Measurements from ENCODE around the gene FSTL5.

Gene FSTL5

GRCh38 chr4:161629694-161630441 is 533.9 kb downstream of the FSTL5 start:
- no peak overlapping the region for H3K4me3 ChIP-seq (ENCODE audit: low read length)
- no peaks in the 10 kb centered on the region for H3K36me3 ChIP-seq (ENCODE audit: insufficient read depth, low read length)
- no peaks in the 10 kb centered on the region for H3K27me3 ChIP-seq (ENCODE audit: control insufficient read depth, insufficient read depth, low read length)
- H3K4me1 ChIP-seq (ENCODE audit: control insufficient read depth, insufficient read depth, low read length): peaks cover 4% of the 10 kb centered on the region
- no peak overlapping the region for H3K9ac ChIP-seq (ENCODE audit: low read depth, low read length)
- H3K4me2 ChIP-seq (ENCODE audit: low read length): peak overlapping the region; percentile 19
- no peaks in the 10 kb centered on the region for H3K9me3 ChIP-seq (replicated peaks; ENCODE audit: low read length)

GRCh38 chr4:161604516-161605300 is 559.1 kb downstream of the FSTL5 start:
- Histone ChIP-seq H3K9ac (ENCODE audit: low read depth, low read length) (no peak overlapping the region), H3K9me3 (replicated peaks; ENCODE audit: low read length) (no peaks in the 10 kb centered on the region), H3K4me2 (ENCODE audit: low read length) (no peak overlapping the region), H3K36me3 (ENCODE audit: insufficient read depth, low read length) (no peaks in the 10 kb centered on the region), H3K27me3 (ENCODE audit: control insufficient read depth, insufficient read depth, low read length) (no peaks in the 10 kb centered on the region), H3K4me3 (ENCODE audit: low read length) (no peak overlapping the region), H3K4me1 (ENCODE audit: control insufficient read depth, insufficient read depth, low read length) (no peaks in the 10 kb centered on the region)

GRCh38 chr4:161601011-161601410 is 562.8 kb downstream of the FSTL5 start:
- Histone ChIP-seq H3K4me3 (ENCODE audit: low read length) (no peak overlapping the region), H3K9me3 (replicated peaks; ENCODE audit: low read length) (no peaks in the 10 kb centered on the region), H3K4me1 (ENCODE audit: control insufficient read depth, insufficient read depth, low read length) (no peaks in the 10 kb centered on the region), H3K27me3 (ENCODE audit: control insufficient read depth, insufficient read depth, low read length) (no peaks in the 10 kb centered on the region), H3K9ac (ENCODE audit: low read depth, low read length) (no peak overlapping the region), H3K4me2 (ENCODE audit: low read length) (no peak overlapping the region), H3K36me3 (ENCODE audit: insufficient read depth, low read length) (no peaks in the 10 kb centered on the region)

GRCh38 chr4:161595230-161595771 is 568.5 kb downstream of the FSTL5 start:
- H3K9me3 ChIP-seq (replicated peaks; ENCODE audit: low read length): no peaks in the 10 kb centered on the region
- no peaks in the 10 kb centered on the region for H3K4me1 ChIP-seq (ENCODE audit: control insufficient read depth, insufficient read depth, low read length)
- no peak overlapping the region for H3K9ac ChIP-seq (ENCODE audit: low read depth, low read length)
- no peak overlapping the region for H3K4me3 ChIP-seq (ENCODE audit: low read length)
- no peak overlapping the region for H3K4me2 ChIP-seq (ENCODE audit: low read length)
- no peaks in the 10 kb centered on the region for H3K36me3 ChIP-seq (ENCODE audit: insufficient read depth, low read length)
- H3K27me3 ChIP-seq (ENCODE audit: control insufficient read depth, insufficient read depth, low read length): no peaks in the 10 kb centered on the region

GRCh38 chr4:161585011-161585410 is 578.8 kb downstream of the FSTL5 start:
- Histone ChIP-seq H3K27me3 (ENCODE audit: control insufficient read depth, insufficient read depth, low read length) (no peaks in the 10 kb centered on the region), H3K9ac (ENCODE audit: low read depth, low read length) (no peak overlapping the region), H3K4me1 (ENCODE audit: control insufficient read depth, insufficient read depth, low read length) (no peaks in the 10 kb centered on the region), H3K36me3 (ENCODE audit: insufficient read depth, low read length) (no peaks in the 10 kb centered on the region), H3K4me2 (ENCODE audit: low read length) (no peak overlapping the region), H3K9me3 (replicated peaks; ENCODE audit: low read length) (no peaks in the 10 kb centered on the region), H3K4me3 (ENCODE audit: low read length) (no peak overlapping the region)

GRCh38 chr4:161583549-161583948 is 580.3 kb downstream of the FSTL5 start:
- H3K9ac ChIP-seq (ENCODE audit: low read depth, low read length): no peak overlapping the region
- no peaks in the 10 kb centered on the region for H3K27me3 ChIP-seq (ENCODE audit: control insufficient read depth, insufficient read depth, low read length)
- peaks cover 2% of the 10 kb centered on the region for H3K4me1 ChIP-seq (ENCODE audit: control insufficient read depth, insufficient read depth, low read length)
- H3K36me3 ChIP-seq (ENCODE audit: insufficient read depth, low read length): no peaks in the 10 kb centered on the region
- no peak overlapping the region for H3K4me2 ChIP-seq (ENCODE audit: low read length)
- no peak overlapping the region for H3K4me3 ChIP-seq (ENCODE audit: low read length)
- no peaks in the 10 kb centered on the region for H3K9me3 ChIP-seq (replicated peaks; ENCODE audit: low read length)

GRCh38 chr4:161581262-161582230 is 582.3 kb downstream of the FSTL5 start:
- no peak overlapping the region for H3K9ac ChIP-seq (ENCODE audit: low read depth, low read length)
- H3K4me2 ChIP-seq (ENCODE audit: low read length): no peak overlapping the region
- no peaks in the 10 kb centered on the region for H3K9me3 ChIP-seq (replicated peaks; ENCODE audit: low read length)
- H3K4me1 ChIP-seq (ENCODE audit: control insufficient read depth, insufficient read depth, low read length): peaks cover 19% of the 10 kb centered on the region
- no peak overlapping the region for H3K4me3 ChIP-seq (ENCODE audit: low read length)
- no peaks in the 10 kb centered on the region for H3K36me3 ChIP-seq (ENCODE audit: insufficient read depth, low read length)
- H3K27me3 ChIP-seq (ENCODE audit: control insufficient read depth, insufficient read depth, low read length): no peaks in the 10 kb centered on the region

- peak overlapping the region; percentile 77 for H3K4me2 ChIP-seq (ENCODE audit: low read length)
- peak overlapping the region; percentile 57 for H3K4me3 ChIP-seq (ENCODE audit: low read length)
- peak overlapping the region; percentile 57 for H3K9ac ChIP-seq (ENCODE audit: low read depth, low read length)
- no peaks in the 10 kb centered on the region for H3K36me3 ChIP-seq (ENCODE audit: insufficient read depth, low read length)
- no peaks in the 10 kb centered on the region for H3K27me3 ChIP-seq (ENCODE audit: control insufficient read depth, insufficient read depth, low read length)
- peaks cover 19% of the 10 kb centered on the region for H3K4me1 ChIP-seq (ENCODE audit: control insufficient read depth, insufficient read depth, low read length)
- no peaks in the 10 kb centered on the region for H3K9me3 ChIP-seq (replicated peaks; ENCODE audit: low read length)
Observed at GRCh38 chr4:161577579-161578301, 586.1 kb downstream of the FSTL5 start.

GRCh38 chr4:161573836-161574235 is 590.0 kb downstream of the FSTL5 start:
- Histone ChIP-seq H3K4me2 (ENCODE audit: low read length) (no peak overlapping the region), H3K9ac (ENCODE audit: low read depth, low read length) (no peak overlapping the region), H3K36me3 (ENCODE audit: insufficient read depth, low read length) (no peaks in the 10 kb centered on the region), H3K4me3 (ENCODE audit: low read length) (no peak overlapping the region), H3K27me3 (ENCODE audit: control insufficient read depth, insufficient read depth, low read length) (no peaks in the 10 kb centered on the region), H3K9me3 (replicated peaks; ENCODE audit: low read length) (no peaks in the 10 kb centered on the region), H3K4me1 (ENCODE audit: control insufficient read depth, insufficient read depth, low read length) (peaks cover 19% of the 10 kb centered on the region)

- Histone ChIP-seq H3K9ac (ENCODE audit: low read depth, low read length) (no peak overlapping the region), H3K36me3 (ENCODE audit: insufficient read depth, low read length) (no peaks in the 10 kb centered on the region), H3K9me3 (replicated peaks; ENCODE audit: low read length) (no peaks in the 10 kb centered on the region), H3K4me3 (ENCODE audit: low read length) (no peak overlapping the region), H3K4me2 (ENCODE audit: low read length) (no peak overlapping the region), H3K4me1 (ENCODE audit: control insufficient read depth, insufficient read depth, low read length) (peaks cover 6% of the 10 kb centered on the region), H3K27me3 (ENCODE audit: control insufficient read depth, insufficient read depth, low read length) (no peaks in the 10 kb centered on the region)
Observed at GRCh38 chr4:161564230-161564834, 599.5 kb downstream of the FSTL5 start.
